ENCODE results near the gene HMX1.

- TF ChIP-seq CTCF (IDR thresholded peaks at IDR 0.05): no peak
- no peak for TF ChIP-seq YY1 (IDR thresholded peaks at IDR 0.05; ENCODE audit: low read depth)
- TF ChIP-seq RXRA (IDR thresholded peaks at IDR 0.05; ENCODE audit: borderline replicate concordance, low read depth): no peak
- no peak for TF ChIP-seq EZH2phosphoT487 (IDR thresholded peaks at IDR 0.05; ENCODE audit: borderline replicate concordance, low read depth)
- TF ChIP-seq ZBTB33 (IDR thresholded peaks at IDR 0.05; ENCODE audit: borderline replicate concordance, low read depth): no peak
- TF ChIP-seq CHD2 (IDR thresholded peaks at IDR 0.05; ENCODE audit: low read length, partially characterized antibody): no peak
- no peak for TF ChIP-seq REST (IDR thresholded peaks at IDR 0.05; ENCODE audit: low read depth, low read length)
Observed at GRCh38 chr4:8912089-8912455, 40.4 kb upstream of the HMX1 start.

Data from SK-N-SH (cell line).